SU-DHL-6 (cell line): ENCODE data around the gene CNP.

Experiments
- H2AFZ ChIP-seq: fragments of 200-600 bp; sonication (generic); 2 replicates; pipeline ENCODE4 v1.6.1; 2014; ENCODE audit warnings: low read depth, mild to moderate bottlenecking, moderate library complexity, mixed read lengths, antibody characterized with exemption, low read length; ENCODE audit not compliant: severe bottlenecking
- H3F3A ChIP-seq: fragments of 200-600 bp; shearing (Covaris generic); 2 replicates; pipeline ENCODE4 v1.6.0; 2016; ENCODE audit warnings: antibody characterized with exemption, mild to moderate bottlenecking; ENCODE audit not compliant: insufficient read depth
- H3K27ac ChIP-seq: fragments of 200-600 bp; sonication (generic); 2 replicates; pipeline ENCODE4 v1.5.1; 2016; ENCODE audit warnings: low read depth, mild to moderate bottlenecking, low read length, moderate library complexity, mixed read lengths
- H3K27me3 ChIP-seq: fragments of 200-600 bp; sonication (generic), shearing (Covaris generic); 2 replicates; pipeline ENCODE4 v1.6.0; 2014; ENCODE audit warnings: mild to moderate bottlenecking, low read length
- H3K36me3 ChIP-seq: fragments of 200-600 bp; sonication (generic); 2 replicates; pipeline ENCODE4 v1.6.1; 2014; ENCODE audit warnings: mild to moderate bottlenecking, low read length, mixed read lengths
- H3K4me2 ChIP-seq: fragments of 300-600, 200-600 bp; shearing (Covaris generic), sonication (generic); 2 replicates; pipeline ENCODE4 v1.6.0; 2014; ENCODE audit warnings: low read length, low read depth, mild to moderate bottlenecking; ENCODE audit not compliant: poor library complexity, severe bottlenecking
- H3K4me3 ChIP-seq: fragments of 200-600 bp; sonication (generic); 2 replicates; pipeline ENCODE4 v1.5.1; 2014; ENCODE audit warnings: antibody characterized with exemption, low read length, mild to moderate bottlenecking, mixed read lengths; ENCODE audit not compliant: insufficient read depth, poor library complexity, severe bottlenecking
- H3K79me2 ChIP-seq: fragments of 200-600 bp; sonication (generic); 2 replicates; pipeline ENCODE4 v1.6.1; 2014; ENCODE audit warnings: mild to moderate bottlenecking, low read length, moderate library complexity; ENCODE audit not compliant: insufficient read depth
- H3K9ac ChIP-seq: fragments of 200-600 bp; sonication (generic); 2 replicates; pipeline ENCODE4 v1.7.0; 2014; ENCODE audit warnings: mild to moderate bottlenecking, low read length
- H3K9me2 ChIP-seq: fragments of 200-600 bp; sonication (generic); replicated peaks from 2 replicates; pipeline ENCODE4 v1.6.1; 2014; ENCODE audit warnings: low read length; ENCODE audit not compliant: insufficient read depth
- H3K9me3 ChIP-seq: fragments of 200-600 bp; sonication (generic); 2 replicates; pipeline ENCODE4 v1.6.1; 2014; ENCODE audit warnings: low read length, mixed read lengths; ENCODE audit not compliant: insufficient read depth
- H4K20me1 ChIP-seq: fragments of 200-600 bp; sonication (generic); 2 replicates; pipeline ENCODE4 v1.6.1; 2014; ENCODE audit warnings: low read depth, mild to moderate bottlenecking, antibody characterized with exemption, low read length, moderate library complexity, mixed read lengths
- CTCF ChIP-seq: fragments of 200-600 bp; sonication (generic); IDR thresholded peaks from one replicate; pipeline ENCODE4 v1.5.1; 2017; ENCODE audit warnings: antibody characterized with exemption, mild to moderate bottlenecking, low read length, moderate library complexity; ENCODE audit not compliant: insufficient read depth, poor library complexity, severe bottlenecking
- EZH2phosphoT487 ChIP-seq: fragments of 200-600 bp; sonication (generic), shearing (Covaris generic); conservative IDR thresholded peaks from 2 replicates; pipeline ENCODE4 v1.6.1; 2018; ENCODE audit warnings: mild to moderate bottlenecking, antibody characterized with exemption, low read length, moderate library complexity, mixed read lengths

CNP gene

GRCh38 chr17:41918314-41919164 is 48.1 kb upstream of the CNP start, which contains the start of gene ACLY:
Gene ACLY, minus strand, starts transcription at chr17:41918951. Its CDS starts 5,078 bp downstream, at chr17:41913873.
- Histone ChIP-seq H3F3A (peaks cover 13% of the 10 kb centered on the region), H3K27ac (peak within 1 kb of the TSS; percentile 57), H3K79me2 (peaks cover 51% of the 10 kb centered on the region), H3K27me3 (no peaks in the 10 kb centered on the region), H3K36me3 (no peaks in the 10 kb centered on the region), H2AFZ (peak within 1 kb of the TSS; percentile 71), H3K4me3 (peak within 1 kb of the TSS; percentile 87), H3K4me2 (peak within 1 kb of the TSS; percentile 80), H4K20me1 (peaks cover 21% of the 10 kb centered on the region), H3K9ac (peak within 1 kb of the TSS; percentile 91), H3K9me3 (no peaks in the 10 kb centered on the region), H3K9me2 (no peaks in the 10 kb centered on the region)
- TF ChIP-seq CTCF: no peak
- no peak for TF ChIP-seq EZH2phosphoT487

- TF ChIP-seq EZH2phosphoT487 (no peak), CTCF (no peak)
- peaks cover 13% of the 10 kb centered on the region for H3F3A ChIP-seq
- H3K27me3 ChIP-seq: no peaks in the 10 kb centered on the region
- no peaks in the 10 kb centered on the region for H3K9me3 ChIP-seq
- peak overlapping the region; percentile 80 for H3K4me2 ChIP-seq
- H3K36me3 ChIP-seq: no peaks in the 10 kb centered on the region
- peak overlapping the region; percentile 58 for H3K4me3 ChIP-seq
- H3K27ac ChIP-seq: peak overlapping the region; percentile 57
- H3K79me2 ChIP-seq: peaks cover 44% of the 10 kb centered on the region
- no peaks in the 10 kb centered on the region for H3K9me2 ChIP-seq
- H3K9ac ChIP-seq: peak overlapping the region; percentile 63
- peak overlapping the region; percentile 71 for H2AFZ ChIP-seq
- peaks cover 18% of the 10 kb centered on the region for H4K20me1 ChIP-seq
Measured at GRCh38 chr17:41919165-41919817, 47.3 kb upstream of the CNP start.

GRCh38 chr17:41919840-41920579 is 46.6 kb upstream of the CNP start:
- no peak overlapping the region for H2AFZ ChIP-seq
- no peak overlapping the region for H3K4me3 ChIP-seq

More at GRCh38 chr17:41919840-41920579, 46.6 kb upstream of the CNP start:
- TF ChIP-seq CTCF (no peak), EZH2phosphoT487 (no peak)
- Histone ChIP-seq H3K36me3 (no peaks in the 10 kb centered on the region), H3F3A (peaks cover 13% of the 10 kb centered on the region), H4K20me1 (peaks cover 15% of the 10 kb centered on the region), H3K9me3 (no peaks in the 10 kb centered on the region), H3K9ac (peak overlapping the region; percentile 63), H3K27me3 (no peaks in the 10 kb centered on the region), H3K79me2 (peaks cover 37% of the 10 kb centered on the region), H3K9me2 (no peaks in the 10 kb centered on the region), H3K27ac (peak overlapping the region; percentile 57; the same call in 1 of the 2 replicates), H3K4me2 (peak overlapping the region; percentile 80)
